WI38 (cell line): ENCODE measurements around the gene STYK1.
A peak's percentile ranks its signal among the peaks of the same experiment; 100 is the strongest.

Experiments used
- H3K4me3 ChIP-seq: 2 replicates; pipeline ENCODE4 v1.5.1; 2011; ENCODE audit warnings: low read depth, mild to moderate bottlenecking, control low read depth, low read length
- TF ChIP-seq, protein P1 (sequence below): IDR thresholded peaks from 2 replicates; pipeline ENCODE4 v1.5.1; 2012; ENCODE audit warnings: low read depth, mild to moderate bottlenecking, control low read depth, low read length

The STYK1 gene, protein sequence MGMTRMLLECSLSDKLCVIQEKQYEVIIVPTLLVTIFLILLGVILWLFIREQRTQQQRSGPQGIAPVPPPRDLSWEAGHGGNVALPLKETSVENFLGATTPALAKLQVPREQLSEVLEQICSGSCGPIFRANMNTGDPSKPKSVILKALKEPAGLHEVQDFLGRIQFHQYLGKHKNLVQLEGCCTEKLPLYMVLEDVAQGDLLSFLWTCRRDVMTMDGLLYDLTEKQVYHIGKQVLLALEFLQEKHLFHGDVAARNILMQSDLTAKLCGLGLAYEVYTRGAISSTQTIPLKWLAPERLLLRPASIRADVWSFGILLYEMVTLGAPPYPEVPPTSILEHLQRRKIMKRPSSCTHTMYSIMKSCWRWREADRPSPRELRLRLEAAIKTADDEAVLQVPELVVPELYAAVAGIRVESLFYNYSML

DNA sequence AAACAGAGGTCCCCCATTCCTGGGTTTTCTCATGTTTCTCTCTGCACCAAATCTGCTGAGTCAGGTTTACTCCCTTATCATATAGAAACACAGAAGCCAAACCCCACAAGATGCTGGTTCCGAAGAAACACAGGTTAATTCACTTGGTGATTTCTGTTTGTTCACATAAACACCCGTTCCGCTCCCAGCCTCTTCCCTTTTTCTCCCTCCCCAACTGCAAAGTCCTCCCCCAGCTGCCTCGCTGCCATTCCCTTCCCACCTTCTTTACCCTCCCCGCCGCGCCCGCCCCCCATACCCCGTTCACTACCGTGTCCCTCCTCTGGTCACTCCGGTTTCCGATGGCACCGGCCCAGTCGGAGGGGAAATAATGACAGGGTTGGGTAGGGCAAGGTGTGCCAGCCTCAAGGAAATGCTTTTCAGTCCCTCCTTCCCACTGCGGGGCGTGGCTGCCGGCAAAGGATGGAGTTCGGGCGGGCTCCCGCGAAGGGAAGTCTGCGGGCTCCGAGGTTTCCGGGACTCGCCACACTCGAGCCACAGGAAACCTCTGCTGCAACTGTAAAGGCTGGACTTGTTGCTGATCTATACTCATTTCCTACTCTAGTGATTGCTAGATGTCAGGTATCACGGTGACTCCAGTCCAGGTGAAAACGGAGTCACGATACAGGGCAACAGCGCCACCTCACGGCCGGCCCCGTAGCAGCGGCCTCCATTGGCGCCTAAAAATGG lies at the start of gene STYK1:
STYK1 (minus strand) TSS at position 394 of the 726 bp plus-strand sequence. CDS start 39,434 bp downstream, outside the sequence.
- TF ChIP-seq, protein P1, sequence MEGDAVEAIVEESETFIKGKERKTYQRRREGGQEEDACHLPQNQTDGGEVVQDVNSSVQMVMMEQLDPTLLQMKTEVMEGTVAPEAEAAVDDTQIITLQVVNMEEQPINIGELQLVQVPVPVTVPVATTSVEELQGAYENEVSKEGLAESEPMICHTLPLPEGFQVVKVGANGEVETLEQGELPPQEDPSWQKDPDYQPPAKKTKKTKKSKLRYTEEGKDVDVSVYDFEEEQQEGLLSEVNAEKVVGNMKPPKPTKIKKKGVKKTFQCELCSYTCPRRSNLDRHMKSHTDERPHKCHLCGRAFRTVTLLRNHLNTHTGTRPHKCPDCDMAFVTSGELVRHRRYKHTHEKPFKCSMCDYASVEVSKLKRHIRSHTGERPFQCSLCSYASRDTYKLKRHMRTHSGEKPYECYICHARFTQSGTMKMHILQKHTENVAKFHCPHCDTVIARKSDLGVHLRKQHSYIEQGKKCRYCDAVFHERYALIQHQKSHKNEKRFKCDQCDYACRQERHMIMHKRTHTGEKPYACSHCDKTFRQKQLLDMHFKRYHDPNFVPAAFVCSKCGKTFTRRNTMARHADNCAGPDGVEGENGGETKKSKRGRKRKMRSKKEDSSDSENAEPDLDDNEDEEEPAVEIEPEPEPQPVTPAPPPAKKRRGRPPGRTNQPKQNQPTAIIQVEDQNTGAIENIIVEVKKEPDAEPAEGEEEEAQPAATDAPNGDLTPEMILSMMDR, result peak; percentile 89
- H3K4me3 ChIP-seq, result peak within 1 kb of the TSS; percentile 70

DNA sequence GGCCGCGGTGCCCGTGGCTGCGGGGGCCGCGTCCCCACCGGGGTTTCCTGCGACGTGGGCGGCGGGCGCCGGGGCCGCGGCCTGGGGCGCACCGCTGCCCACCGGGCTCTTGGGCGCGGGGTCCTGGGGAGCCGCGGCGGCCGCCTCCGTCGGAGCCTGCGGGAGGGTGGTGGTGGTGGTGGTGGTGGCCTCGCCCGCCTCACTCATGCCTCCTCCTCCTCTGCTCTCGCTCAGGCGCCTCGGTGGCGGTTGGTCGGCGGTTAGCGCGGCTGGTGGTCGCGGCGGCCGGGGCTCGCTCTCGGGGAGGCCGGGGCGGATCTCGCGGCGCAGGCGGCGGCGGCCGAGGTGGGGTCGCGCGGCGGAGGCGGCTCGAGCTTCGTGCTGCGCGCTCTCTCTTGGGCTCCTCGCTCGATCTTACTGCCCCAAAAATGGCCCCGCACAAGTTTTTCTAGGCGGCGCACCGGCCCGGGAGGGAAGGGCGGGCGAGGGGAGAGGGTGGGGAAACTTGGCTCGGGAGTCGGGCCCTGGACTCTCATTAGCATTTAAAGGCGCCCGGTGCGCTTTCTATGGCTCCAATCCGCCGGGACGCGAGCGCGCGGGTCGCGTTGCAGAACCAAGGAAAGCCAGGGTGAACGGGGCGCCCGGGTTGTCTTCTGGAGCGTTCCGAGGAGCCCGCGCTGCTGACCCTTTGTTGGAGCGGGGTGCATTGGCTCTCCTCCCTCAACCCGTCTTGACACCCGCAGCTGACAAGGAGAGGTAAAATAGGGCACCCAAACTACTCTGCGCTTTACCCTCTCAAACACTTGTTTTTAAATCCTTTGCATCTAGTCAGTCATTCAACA lies 49.3 kb upstream of the STYK1 start, which contains the start of gene YBX3:
YBX3 (minus strand) TSS at position 419 of the 842 bp plus-strand sequence; CDS start at position 207, 212 bp downstream.
- peak within 1 kb of the TSS; percentile 98 for H3K4me3 ChIP-seq

DNA sequence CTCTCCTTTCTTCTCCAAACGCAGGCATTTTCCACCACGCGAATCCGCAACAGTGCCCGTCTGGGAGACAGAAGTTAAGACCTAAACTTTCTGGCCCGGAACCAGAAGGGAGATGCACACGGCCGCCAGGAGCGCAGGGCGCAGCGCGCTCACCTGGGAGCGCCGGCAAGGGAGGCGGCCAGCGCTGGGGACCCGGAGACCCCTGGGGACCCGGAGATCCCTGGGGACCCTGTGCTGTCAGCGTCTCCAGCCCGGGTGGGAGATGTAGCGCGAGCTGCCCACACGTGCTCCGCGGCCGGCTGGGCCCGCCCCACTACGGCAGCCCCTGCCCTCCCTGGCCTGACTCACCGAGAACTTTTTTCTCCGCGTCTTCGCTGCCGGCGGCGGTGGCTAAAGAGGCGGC lies 48.7 kb upstream of the STYK1 start:
- TF ChIP-seq, protein P1, result 0 out of 2 replicates have a peak, but pooled peaks have one; percentile 7
- peak overlapping the region; percentile 98 for H3K4me3 ChIP-seq

More for the DNA sequence above, 49.3 kb upstream of the STYK1 start, which contains the start of gene YBX3:
- TF ChIP-seq, protein P1, result no peak

DNA sequence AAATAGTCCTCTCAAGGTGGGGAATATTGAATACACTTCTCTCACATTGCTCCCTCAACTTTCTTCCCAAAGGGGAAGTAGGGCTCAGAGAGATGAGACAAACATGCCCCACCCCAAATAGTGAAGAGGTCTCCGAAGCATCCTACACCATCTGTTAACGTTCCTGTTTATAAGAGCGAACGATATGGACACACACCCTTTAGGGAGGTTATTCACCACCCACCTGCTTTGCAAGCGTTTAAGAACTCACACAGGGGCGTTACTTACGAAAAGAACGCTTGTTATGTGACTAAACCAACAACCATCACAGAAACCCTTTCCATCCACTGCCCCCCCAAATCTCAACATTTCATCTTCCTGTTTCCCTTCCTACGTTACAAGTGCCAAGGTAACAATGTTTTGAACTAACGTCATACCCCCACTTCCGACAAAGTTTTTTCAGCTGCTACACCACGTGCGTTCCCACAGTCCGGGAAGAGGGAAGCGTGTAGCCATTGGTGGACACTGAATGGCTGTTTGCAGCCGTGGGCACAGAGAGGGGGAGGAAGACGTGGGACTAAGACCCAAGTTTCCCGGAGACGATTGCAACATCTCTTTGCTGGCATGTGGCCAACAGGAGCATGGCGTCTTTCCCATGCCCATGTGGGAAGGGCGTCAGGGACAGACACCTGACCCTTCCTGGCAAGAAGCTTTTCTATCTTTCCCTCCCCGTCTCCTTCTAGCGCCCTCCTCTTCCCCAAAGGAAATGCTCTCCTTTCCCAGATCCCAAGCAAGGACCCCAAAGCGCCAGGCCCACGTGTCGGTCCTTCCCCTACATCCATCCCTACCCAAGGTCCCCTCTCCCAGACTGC lies 48.0 kb upstream of the STYK1 start:
- TF ChIP-seq, protein P1, result no peak

DNA sequence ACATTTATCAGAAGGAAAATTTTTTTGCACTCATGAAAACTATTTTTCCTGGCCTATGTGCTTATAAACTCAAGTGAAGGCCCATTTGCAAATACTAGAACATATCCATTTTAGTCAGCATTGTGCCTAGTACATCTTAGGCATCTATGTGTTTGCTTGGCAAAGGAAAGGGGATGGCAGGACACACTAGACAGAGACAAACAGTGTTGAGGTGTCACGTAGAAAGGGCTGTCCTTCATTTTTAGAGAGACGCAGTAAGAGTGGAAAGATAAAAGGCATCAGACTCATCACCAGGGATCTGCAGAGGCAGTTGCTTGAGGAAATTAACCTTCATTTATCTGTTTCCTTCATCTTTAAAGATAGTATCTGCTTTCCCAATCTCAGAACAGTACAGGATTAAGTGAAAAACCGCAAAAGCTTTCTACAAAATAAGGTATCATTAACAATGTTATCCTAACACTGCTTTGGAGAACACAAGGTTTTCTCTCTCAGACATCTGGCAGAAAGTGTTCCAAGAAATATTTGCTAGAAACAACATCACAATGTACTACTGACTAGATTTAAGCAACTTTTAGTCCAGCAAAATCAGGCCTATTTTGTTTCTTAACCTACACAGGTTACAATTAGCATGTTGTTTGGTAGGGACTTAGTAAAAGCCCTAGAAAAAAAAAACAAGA lies 47.3 kb upstream of the STYK1 start:
- TF ChIP-seq, protein P1, result no peak
- peak overlapping the region; percentile 98 for H3K4me3 ChIP-seq

More for the DNA sequence above, 48.0 kb upstream of the STYK1 start:
- H3K4me3 ChIP-seq, result peak overlapping the region; percentile 98

DNA sequence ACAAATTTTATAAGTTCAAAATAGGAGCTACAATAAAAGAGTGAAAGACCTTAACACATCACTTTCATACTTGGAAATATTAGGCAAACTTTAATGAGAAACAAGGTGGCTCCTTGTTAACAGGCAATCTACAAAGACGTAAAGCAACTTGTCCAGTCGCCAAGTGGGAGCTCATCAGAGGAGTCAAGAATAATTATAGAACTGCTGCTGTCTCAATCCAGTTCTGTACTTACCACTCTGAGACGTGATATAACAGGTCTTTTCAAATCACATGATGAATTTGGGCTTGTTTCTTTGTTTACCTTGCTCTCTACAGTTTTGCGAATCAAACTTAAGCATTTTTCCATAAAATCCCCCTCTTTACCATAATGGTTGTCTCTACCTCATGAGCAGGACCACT lies 45.6 kb upstream of the STYK1 start:
- H3K4me3 ChIP-seq, result no peak overlapping the region; the same call in 1 of the 2 replicates
- TF ChIP-seq, protein P1, result no peak
